Stimulated activated naive CD4-positive, alpha-beta T cell treated with Interleukin-2 at 50 U/mL for 16 hours (primary cell): ENCODE results near the gene HMOX2.

ENCODE experiments used
- DNase-seq: peaks from one replicate; lab custom pipeline; 2025; lab: John Stamatoyannopoulos, UW

Gene HMOX2

DNA sequence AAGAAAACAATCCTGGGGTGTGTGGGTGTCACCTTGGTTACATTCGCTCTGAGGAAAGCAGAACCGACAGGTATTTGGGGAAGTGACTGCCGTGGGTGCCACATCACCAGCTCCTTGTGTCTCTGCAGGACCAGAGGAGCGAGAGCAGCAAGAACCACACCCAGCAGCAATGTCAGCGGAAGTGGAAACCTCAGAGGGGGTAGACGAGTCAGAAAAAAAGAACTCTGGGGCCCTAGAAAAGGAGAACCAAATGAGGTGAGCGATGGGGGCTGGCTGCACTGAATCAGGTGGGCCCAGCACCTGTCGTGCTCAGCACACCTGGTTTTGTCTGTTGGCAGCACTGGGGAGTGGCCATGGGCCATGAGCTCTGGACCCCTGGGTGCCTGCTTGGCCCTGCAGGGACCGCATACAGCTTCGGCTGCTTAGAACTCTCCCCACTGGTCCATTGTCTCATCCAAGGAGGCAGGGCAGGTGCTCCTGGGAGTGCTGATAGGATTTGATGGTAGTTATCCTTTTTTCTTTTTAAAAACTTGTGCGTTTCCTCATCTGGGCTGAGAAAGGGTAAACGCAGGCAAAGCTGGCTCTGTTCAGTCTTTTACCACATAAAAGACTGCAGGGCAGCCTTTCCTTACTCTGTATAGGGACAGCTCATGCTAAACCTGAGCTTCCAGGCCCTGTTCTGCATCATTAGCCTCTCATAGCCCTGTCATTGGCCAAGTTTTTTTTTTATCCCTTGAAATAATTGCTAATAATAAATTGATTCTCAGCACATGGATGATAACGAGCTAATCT, 29.4 kb downstream of the HMOX2 start:
- peak; percentile 68 for DNase-seq

DNA sequence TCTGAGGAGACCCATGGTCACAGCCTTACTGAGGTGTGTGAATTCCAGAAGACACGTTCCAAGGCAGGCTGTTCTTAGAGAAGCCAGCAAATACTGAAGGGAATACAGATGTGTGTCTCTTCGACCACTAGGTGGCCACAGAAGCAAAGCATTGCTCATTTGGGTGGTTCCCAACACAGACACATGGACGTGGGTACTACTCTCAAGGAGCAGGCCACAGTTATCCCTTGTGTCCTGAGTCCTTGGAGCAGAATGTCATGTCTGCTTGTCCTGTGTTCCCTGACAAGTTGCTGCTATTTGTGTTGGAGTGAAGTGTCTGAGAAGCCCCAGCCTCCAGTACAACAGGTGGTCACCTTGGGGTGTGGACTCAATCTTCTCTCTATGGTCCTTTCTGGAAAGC, 30.3 kb downstream of the HMOX2 start:
- peak; percentile 49 for DNase-seq

DNA sequence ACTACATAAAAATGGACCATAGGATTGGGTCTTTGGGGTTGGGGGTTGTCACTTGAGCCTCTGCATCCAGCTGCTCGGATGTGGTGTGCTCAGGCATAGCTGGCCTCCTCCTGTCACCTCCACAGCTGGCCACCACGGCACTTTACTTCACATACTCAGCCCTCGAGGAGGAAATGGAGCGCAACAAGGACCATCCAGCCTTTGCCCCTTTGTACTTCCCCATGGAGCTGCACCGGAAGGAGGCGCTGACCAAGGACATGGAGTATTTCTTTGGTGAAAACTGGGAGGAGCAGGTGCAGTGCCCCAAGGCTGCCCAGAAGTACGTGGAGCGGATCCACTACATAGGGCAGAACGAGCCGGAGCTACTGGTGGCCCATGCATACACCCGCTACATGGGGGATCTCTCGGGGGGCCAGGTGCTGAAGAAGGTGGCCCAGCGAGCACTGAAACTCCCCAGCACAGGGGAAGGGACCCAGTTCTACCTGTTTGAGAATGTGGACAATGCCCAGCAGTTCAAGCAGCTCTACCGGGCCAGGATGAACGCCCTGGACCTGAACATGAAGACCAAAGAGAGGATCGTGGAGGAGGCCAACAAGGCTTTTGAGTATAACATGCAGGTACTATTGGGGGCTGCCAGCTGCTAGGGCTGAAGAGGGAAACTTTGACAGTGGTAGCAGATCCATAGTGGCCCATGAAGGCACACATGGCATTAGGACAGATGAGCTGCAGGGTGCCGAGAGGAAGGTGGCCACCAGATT, 31.6 kb downstream of the HMOX2 start:
- no peak for DNase-seq

DNA sequence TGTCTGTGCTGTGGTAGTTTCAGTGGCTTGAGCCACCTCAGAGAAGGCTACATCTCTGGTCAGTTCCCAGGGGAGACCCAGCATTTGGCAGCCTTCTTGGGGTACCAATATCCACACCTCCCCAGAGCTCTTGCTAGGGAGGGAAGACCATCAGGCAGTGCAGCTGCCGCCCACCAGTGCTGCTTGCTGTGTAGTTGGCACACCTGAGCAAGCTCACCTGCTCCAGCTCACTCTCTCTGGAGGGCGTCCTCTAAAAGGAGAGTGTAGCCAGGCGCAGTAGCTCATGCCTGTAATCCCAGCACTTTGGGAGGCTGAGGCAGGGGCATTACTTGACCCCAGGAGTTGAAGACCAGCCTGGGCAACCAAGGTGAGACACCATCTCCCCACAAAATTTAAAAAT, 32.6 kb downstream of the HMOX2 start:
- DNase-seq, result no peak

DNA sequence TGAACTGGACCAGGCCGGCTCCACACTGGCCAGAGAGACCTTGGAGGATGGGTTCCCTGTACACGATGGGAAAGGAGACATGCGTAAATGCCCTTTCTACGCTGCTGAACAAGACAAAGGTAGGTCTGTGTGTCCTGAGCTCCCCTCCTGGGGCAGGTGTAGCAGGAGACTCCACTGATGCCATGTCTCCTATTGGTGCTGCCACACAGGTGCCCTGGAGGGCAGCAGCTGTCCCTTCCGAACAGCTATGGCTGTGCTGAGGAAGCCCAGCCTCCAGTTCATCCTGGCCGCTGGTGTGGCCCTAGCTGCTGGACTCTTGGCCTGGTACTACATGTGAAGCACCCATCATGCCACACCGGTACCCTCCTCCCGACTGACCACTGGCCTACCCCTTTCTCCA, 33.2 kb downstream of the HMOX2 start:
- no peak for DNase-seq

DNA sequence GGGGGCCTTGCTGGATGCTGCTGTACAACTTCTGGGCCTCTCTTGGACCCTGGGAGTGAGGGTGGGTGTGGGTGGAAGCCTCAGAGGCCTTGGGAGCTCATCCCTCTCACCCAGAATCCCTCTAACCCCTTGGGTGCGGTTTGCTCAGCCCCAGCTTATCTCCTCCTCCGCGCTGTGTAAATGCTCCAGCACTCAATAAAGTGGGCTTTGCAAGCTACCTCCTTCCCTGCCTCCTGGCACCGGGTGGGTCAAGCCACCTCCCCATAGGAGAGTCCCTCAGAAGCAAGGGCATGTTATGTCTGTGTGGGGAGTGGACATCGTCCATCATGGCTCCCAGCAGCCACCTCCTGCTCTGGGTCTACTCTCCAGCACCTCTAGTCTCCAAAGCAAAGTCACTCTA, 33.9 kb downstream of the HMOX2 start:
- DNase-seq, result no peak

DNA sequence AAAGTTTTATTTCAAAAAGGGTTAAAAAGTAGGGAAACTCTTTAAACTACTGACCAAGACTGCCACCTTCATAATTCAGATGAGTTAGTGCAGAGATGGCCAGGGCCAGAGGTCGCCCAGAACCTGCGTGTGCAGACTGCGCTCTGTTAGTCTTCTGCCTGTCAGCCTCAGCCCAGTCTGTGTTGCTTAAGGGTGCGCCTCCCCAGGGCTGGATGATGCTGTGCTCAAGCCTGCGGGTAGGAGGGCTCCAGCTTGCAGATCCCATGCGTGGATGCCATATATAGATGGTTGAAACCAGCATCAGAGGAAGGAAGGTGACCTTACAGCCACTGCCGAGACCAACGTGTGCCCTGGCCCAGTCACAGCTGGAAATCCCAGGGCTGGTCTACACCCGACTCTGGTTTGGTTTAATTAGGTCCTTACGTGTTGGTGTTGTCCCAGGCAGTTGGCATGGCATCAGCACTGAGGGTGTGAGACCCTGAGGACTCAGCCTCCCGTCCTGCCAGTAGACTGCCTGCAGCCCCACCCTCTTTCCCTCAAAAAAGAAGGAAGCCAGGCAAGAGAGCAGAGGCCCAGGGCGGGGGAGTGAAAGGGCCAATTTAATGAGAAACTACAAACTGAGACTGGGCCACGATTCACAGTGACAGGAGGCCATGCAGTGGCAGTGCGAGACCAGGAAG, 34.7 kb downstream of the HMOX2 start:
- DNase-seq, result no peak

DNA sequence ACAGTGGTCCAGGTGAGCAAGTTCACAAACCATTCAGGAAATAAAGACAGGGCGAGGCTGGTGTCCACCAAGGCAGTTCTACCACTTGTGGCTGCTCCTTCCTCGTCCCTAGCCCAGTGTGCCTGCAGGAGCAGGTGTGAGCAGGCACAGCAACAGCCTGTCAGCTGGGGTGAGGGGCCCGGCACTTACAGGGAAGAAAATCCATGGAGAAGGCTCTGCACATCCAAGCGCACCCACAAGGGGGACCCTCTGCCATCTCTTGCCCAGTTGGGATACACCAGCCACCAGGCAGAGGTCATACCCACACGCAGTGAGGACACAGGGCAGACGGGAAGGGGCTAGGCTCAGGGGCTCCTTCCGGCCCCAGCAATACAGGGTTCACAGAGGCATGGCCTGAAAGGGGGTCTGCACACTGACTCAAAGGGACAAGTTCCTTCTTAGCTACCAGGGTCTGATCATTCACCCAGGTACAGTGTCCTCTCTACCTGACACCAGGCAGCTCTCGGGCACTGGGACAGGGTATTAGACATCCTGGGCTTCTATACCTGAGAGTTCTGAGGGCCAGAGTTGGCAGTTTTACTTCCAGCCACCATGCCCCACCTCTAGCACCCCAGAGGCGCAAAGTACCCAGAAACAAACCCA, 35.4 kb downstream of the HMOX2 start:
- no peak for DNase-seq

DNA sequence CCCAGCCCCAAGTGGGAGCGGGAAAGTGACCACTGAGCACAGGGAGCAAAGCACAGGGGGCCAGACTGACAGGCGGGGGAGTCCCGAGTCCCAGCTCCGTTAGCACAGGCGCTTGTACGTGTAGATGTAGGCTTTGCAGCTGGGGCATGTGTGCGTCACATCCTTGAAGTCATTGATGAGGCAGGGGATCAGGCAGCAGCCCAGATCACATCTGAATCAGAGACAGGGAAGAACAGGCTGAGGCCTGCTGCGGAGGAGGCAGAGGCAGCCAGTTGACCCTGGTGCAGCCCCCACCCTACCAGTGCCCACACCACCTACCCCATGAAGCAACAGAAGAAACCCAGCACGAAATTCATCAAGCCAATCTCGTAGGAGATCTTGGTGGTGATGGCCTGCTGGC, 36.3 kb downstream of the HMOX2 start:
- no peak for DNase-seq

DNA sequence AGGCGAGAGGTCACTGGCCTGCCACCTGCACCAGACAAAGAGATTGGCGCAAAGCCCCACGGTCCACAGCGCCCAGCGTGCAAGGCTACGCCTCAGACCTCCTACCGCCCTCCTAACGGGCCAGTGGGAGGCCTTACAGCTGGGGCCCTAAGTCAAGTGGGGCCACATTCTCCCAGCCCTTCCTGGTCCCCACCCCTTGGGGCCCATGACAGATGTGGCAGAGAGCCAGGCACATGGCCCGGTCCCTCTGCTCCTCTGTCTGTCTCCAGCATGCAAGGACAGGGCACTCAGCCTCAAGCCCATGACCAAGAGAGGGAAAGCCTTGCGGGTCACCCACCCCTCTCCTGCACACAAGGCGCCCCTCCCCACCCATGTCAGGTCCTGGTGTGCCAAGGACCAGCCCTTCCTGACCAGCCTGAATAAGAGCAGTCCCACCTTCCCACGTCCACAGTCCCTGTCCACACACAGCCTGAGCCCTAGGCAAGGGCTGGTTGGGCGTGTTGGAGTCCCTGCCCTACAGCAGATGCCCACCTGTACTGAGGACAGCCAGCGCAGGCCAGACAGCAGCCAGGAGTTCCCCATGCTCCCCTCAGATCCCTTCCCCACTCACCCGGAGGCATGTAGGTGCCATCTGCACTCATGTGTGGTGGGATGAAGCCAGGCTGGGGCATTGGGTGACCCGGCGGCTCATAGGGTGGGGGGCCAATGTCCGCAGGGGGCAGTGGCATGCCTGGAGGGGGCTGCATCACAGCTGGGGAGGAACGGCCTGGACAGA, 37.1 kb downstream of the HMOX2 start:
- no peak for DNase-seq

DNA sequence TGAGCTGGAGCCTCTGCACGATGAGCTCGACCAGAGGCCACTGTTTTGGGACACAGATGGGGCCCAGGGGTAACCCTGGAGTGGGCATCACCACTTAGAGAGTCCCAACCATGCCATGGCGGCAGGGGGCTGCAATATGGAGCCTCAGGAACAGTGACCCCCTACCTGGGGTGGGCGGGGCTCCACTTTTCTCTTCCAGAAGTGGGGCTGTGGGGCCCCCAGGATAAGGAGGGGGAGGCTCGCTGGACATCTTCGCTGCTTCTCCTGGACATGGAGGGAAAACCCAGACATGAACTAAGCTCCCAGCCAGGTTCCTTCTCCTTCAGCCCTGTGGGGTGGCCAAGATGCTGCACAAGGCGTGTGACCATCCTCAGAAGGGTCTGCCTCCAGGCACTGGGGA, 37.7 kb downstream of the HMOX2 start:
- no peak for DNase-seq

DNA sequence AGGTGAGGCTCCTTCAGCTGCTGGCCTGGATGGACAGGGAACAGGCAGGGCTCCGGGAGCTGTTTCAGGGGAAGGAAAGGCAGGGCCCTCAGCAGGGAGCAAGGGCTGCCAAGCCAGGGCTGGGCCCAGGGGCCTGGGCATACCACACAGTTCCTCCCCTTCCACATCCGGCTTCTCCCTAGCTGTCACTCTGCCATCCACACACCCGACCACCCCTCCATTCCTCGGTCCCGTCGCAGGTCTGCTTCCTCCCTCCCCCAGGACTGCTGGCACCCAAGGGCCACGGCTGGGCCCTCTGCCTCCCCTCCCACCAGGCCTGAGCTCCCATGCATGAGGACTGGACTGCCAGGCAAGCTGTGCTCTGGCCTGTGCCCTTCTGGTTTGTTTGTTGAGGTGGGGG, 38.4 kb downstream of the HMOX2 start:
- DNase-seq, result no peak

DNA sequence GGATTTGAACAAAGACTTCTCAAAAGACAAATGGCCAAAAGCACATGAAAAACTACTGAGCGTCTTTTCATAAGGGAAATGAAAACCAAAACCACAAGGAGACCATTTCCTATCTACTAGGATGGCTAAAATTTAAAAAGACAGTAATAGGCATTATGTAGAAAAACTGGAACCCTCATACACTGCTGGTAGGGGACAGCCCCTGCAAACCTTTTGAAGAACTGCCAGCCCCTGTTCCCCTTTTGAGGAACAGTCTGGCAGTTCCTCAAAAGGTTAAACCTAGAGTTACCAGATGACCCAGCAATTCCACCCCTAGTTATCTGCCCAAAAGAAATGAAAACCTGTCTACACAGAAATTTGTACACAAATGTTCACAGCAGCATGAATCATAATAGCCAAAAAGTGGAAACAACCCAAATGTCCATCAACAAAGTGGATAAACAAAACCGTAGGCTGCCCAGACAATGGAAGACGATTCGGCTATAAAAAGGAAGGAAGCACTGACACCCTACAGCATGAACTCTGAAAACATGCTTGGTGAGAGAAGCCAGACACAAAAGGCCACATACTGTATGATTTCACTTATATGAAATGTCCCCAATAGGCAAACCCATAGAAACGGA, 39.5 kb downstream of the HMOX2 start:
- no peak for DNase-seq

DNA sequence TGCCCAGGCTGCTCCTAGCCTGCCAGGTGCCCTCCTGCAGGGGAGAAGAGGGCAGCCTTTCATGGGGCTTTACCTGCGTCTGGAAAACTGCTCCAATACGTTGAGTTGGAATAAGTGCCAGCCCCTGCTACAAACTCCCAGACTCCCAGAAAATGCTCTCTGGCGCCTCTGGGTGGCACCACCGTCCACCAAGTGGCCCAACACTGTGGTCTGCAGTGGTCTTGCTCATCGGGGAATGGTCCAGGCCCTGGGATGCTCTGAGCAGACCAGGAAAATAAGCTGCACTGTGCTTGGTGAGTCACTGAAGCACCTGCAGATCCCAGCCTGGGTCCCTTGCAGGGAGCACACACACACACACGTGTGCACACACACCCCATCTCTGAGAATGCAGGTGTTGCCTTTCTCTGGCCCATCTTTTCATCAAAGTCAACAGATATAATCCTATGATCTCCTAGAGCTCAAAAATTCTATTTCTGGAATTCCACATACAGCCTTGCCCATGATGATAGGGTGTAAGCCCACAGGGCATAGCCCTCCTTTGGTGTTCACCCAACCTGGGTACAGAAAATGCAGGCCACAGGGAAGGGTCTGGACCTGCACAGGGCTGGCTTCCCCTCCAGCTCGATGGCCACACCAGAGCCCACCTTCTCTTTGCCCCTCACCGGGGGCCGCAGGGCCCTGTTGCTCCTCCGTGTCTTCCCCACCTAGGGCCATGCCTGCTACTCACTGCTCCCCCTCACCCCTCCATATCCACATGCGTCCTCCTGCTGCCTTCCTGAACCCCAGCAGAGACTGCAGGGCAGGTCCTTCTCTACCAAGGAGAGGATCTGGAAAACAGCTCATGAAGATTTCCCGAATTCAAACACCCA, 41.8 kb downstream of the HMOX2 start:
- no peak for DNase-seq

DNA sequence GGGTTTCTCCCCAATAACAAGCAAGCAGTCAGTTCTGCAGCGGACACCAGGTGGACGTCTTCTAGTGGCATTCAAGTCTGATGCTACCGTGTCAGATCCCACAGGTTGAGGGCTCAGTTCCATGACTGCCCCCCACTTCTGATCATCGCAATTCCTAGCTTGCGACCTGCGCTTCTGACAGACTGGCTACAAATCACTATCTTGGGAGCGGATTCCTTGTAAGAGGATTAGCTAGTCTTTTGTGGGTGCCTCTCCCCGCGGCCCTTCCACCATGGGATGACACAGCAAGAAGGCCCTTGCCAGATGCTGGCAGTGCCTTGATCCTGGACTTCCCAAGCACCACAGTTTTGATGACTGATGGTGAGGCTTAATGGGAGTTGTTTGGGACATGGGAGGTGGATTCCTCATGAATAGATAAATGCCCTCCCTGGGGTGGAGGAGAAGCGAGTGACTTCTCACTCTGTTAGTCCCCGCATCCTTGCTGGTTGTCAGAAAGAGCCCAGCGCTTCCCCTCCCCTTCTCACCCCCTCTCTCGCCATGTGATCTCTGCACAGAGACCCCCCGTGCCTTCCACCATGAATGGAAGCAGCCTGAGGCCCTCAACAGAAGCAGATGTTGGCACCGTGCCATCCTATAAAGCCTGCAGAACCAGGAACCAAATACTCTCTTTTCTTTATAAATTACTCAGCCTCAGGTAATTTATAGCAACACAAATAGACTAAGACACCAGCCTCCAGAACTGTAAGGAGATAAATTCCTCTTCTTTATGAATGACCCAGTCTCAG, 43.3 kb downstream of the HMOX2 start:
- no peak for DNase-seq

DNA sequence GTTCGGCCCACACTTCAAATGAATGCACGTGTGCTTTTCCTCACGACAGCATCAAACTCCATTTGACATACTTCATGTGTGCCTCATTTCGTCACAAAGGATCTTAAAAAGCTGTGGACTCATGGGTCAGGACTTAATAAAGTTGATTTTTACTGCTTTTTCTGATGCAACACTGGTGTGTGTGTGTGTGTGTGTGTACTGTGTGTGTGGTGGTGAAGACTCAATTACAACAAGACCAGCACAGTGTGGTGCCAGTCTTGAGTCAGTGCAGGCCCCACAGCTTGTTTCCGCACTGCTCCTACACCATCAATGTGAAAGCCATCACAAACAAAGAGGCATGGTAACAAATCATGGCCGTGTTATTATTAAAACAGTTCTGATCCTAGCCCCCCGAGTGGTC, 44.7 kb downstream of the HMOX2 start:
- no peak for DNase-seq

DNA sequence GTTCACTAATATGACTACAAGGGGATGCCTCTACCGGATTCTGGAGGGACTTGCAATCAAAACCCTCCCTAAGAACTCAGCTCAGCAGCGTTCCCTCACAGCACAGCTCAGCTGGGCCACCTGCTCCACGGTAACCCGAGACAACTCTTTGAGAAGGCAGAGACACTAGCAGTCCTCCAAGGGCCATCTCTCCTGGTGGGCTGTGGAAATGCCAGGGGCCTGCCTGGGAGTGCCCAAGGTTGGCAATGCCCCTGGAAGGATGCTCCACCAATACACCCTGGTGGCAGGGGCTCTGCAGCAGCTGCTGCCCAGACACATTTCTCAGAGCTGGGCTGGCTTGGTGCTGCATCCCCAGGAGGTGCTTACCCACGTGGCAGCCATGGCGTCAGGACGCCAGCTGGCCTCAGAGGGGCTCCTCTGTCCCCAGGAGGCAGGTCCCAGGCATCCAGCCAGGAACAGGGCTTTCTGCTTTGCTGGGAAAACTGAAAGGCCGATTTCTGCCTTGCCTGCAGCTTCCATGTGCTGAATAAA, 45.9 kb downstream of the HMOX2 start:
- DNase-seq, result no peak

DNA sequence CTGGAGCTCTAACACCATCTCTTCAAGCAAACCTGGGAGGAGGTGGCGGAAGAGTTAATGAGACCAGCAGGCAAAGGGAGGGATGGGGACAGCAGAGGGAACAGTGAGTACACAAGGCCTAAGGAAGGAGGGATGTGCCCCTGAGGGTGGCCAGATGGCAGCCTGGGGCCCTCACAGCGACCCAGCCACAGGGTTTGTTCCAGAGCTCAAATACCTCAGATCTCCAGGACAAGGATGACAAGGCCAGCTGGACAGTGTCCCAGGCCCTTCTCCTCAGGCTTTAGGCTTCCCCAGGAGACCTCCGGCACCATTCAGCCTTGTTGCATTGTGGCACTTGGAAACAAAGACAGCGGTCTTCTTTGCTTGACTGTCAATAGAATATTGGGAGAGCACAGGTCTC, 47.5 kb downstream of the HMOX2 start:
- no peak for DNase-seq

DNA sequence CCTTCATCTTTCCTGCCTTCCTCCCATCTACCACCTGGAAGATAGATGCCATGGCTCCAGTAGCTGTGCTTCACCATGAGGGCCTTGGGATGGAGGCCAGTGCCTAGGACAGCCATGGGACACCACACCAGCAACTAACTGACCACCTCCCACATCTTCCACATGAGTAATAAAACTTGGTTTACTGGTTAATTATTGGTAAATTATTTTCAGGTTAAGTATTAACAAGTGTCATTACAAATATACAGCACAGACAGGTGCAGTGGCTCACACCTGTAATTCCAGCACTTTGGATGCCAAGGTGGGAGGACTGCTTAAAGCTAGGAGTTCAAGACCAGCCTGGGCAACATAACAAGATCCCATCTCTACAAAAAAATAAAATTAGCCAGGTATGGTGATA, 48.4 kb downstream of the HMOX2 start:
- DNase-seq, result no peak
